ENCODE measurements around the gene SUN3. TPM values are rescaled to one million over a fixed set of nuclear protein-coding genes. Genes with fewer than 3 reads are reported as not detected.

SUN3 gene
- total RNA-seq, 2 experiments from 2014 or later, result 0.95 TPM; not detected in 1

- DNase-seq (no peak), ATAC-seq (no peak)
- TF ChIP-seq, protein P1, sequence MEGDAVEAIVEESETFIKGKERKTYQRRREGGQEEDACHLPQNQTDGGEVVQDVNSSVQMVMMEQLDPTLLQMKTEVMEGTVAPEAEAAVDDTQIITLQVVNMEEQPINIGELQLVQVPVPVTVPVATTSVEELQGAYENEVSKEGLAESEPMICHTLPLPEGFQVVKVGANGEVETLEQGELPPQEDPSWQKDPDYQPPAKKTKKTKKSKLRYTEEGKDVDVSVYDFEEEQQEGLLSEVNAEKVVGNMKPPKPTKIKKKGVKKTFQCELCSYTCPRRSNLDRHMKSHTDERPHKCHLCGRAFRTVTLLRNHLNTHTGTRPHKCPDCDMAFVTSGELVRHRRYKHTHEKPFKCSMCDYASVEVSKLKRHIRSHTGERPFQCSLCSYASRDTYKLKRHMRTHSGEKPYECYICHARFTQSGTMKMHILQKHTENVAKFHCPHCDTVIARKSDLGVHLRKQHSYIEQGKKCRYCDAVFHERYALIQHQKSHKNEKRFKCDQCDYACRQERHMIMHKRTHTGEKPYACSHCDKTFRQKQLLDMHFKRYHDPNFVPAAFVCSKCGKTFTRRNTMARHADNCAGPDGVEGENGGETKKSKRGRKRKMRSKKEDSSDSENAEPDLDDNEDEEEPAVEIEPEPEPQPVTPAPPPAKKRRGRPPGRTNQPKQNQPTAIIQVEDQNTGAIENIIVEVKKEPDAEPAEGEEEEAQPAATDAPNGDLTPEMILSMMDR (IDR thresholded peaks at IDR 0.05), result no peak
- intact Hi-C loops (cut with micrococcal nuclease), result loop anchor here (5.0 kb wide), 1 partner anchor 45 kb away; the partner anchor contains the start of gene UPP1
- Mint-ChIP-seq H3K27ac (peak overlapping the region; percentile 90), H3K4me3 (no peak overlapping the region), H3K9me3 (no peaks in the 10 kb centered on the region), H3K27me3 (peaks cover 6% of the 10 kb centered on the region), H3K36me3 (ENCODE audit: low read depth) (no peaks in the 10 kb centered on the region), H3K4me1 (ENCODE audit: low read depth) (peaks cover 44% of the 10 kb centered on the region)
- ChIA-PET POLR2A (no interaction called here), CTCF (interaction anchor here (1.2 kb wide), 1 partner anchor 48 kb away, joined by 3 read pairs; no protein-coding TSS in a partner anchor)
Observed at GRCh38 chr7:48042216-48042615, 13.3 kb upstream of the SUN3 start.

- H3K9me3 Mint-ChIP-seq, result no peaks in the 10 kb centered on the region
- TF ChIP-seq, protein P1 (IDR thresholded peaks at IDR 0.05), result no peak
- ChIA-PET POLR2A (no interaction called here), CTCF (interaction anchor here (0.6 to 1.2 kb wide), 2 partner anchors 48 to 54 kb away, joined by 3 read pairs; no protein-coding TSS in a partner anchor)
- peaks cover 43% of the 10 kb centered on the region for H3K4me1 Mint-ChIP-seq (ENCODE audit: low read depth)
- ATAC-seq (peak; percentile 70), DNase-seq (no peak)
- intact Hi-C loops (cut with micrococcal nuclease), result loop anchor here (5.0 kb wide), 1 partner anchor 46 kb away; the partner anchor contains the start of gene UPP1
- H3K4me3 Mint-ChIP-seq, result peak overlapping the region; percentile 20
- peak overlapping the region; percentile 90 for H3K27ac Mint-ChIP-seq
- H3K36me3 Mint-ChIP-seq (ENCODE audit: low read depth), result no peaks in the 10 kb centered on the region
- peaks cover 9% of the 10 kb centered on the region for H3K27me3 Mint-ChIP-seq
Observed at GRCh38 chr7:48041653-48041970, 12.7 kb upstream of the SUN3 start.

DNA sequence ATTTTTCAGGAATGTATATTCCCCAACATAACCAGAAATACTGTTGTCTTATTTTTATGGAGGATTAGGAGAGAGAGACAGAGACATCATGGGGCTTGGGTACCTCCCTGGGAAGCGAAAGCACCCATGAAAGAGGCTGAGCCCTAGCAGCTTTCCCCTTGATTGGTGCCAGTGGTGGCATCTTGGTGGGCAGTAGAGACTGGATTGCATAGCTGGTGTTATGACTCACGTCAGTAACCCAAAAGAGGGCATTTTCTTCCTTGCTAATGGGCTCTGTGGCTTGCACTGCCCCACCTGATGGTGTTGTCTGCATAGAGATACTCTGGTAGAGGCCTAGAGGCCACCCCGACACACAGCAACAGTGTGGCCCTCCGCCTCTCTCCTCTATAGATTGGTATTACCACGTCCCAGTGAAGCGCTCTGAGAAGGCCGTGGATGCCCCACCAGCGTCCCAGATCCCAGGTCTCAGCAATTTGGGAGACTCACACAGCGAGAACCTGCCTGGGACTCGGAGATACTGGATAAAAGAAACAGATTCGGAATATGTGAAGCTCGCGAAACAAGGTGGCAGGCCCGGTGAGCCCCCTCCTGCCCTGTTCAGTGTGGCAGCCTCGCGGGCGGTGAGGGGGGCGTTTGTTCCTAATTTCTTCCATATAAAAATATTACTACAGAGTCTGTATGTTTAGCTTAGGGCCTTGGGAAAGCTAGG, 12.2 kb upstream of the SUN3 start:
- H3K4me3 Mint-ChIP-seq, result no peak overlapping the region
- TF ChIP-seq, protein P1 (IDR thresholded peaks at IDR 0.05), result no peak

GRCh38 chr7:48038815-48039506, 10.1 kb upstream of the SUN3 start:
- no peaks in the 10 kb centered on the region for H3K9me3 Mint-ChIP-seq
- TF ChIP-seq, protein P1 (IDR thresholded peaks at IDR 0.05), result no peak
- H3K27me3 Mint-ChIP-seq, result peaks cover 20% of the 10 kb centered on the region
- POLR2A ChIA-PET, result no interaction called here
- CTCF ChIA-PET, result interaction anchor here (3.7 kb wide), 1 partner anchor 71 kb away, joined by 10 read pairs; no protein-coding TSS in a partner anchor
- intact Hi-C loops (cut with micrococcal nuclease), result no loop called here
- DNase-seq (no peak), ATAC-seq (no peak)
- no peak overlapping the region for H3K27ac Mint-ChIP-seq
- no peak overlapping the region for H3K4me3 Mint-ChIP-seq
- H3K36me3 Mint-ChIP-seq (ENCODE audit: low read depth), result no peaks in the 10 kb centered on the region
- H3K4me1 Mint-ChIP-seq (ENCODE audit: low read depth), result peaks cover 36% of the 10 kb centered on the region

More for the DNA sequence above, 12.2 kb upstream of the SUN3 start:
- DNase-seq (peak; percentile 20), ATAC-seq (peak; percentile 43)
- Mint-ChIP-seq H3K36me3 (ENCODE audit: low read depth) (no peaks in the 10 kb centered on the region), H3K27me3 (peaks cover 14% of the 10 kb centered on the region), H3K4me1 (ENCODE audit: low read depth) (peaks cover 42% of the 10 kb centered on the region), H3K9me3 (no peaks in the 10 kb centered on the region), H3K27ac (peak overlapping the region; percentile 90)
- POLR2A ChIA-PET, result interaction anchor here (0.6 kb wide), 1 partner anchor 207 kb away, joined by 3 read pairs; no protein-coding TSS in a partner anchor
- intact Hi-C loops (cut with micrococcal nuclease), result loop anchor here (5.0 kb wide), 1 partner anchor 46 kb away; the partner anchor contains the start of gene UPP1
- CTCF ChIA-PET, result interaction anchor here (0.6 to 1.2 kb wide), 2 partner anchors 49 to 53 kb away, joined by 3 read pairs; no protein-coding TSS in a partner anchor

Data from activated CD8-positive, alpha-beta T cell treated with anti-CD3 and anti-CD28 coated beads for 36 hours (primary cell).